GM18505 (cell line): ENCODE results near the gene HOXB4.

Experiments used
- ATAC-seq: cut with Tn5 transposase; IDR thresholded peaks from one replicate; pipeline ENCODE4 v1.9.1; 2021; ENCODE audit not compliant: unreplicated experiment
- POLR2A ChIP-seq: IDR thresholded peaks from 4 replicates; pipeline ENCODE4 v1.6.1; 2011; ENCODE audit warnings: borderline replicate concordance; ENCODE audit not compliant: insufficient read depth, insufficient read length; ENCODE audit errors: extremely low read depth

HOXB4 gene

GRCh38 chr17:48618256-48618896 is 40.2 kb upstream of the HOXB4 start:
- no peak for ATAC-seq
- TF ChIP-seq POLR2A = no peak

GRCh38 chr17:48617471-48618255 is 39.5 kb upstream of the HOXB4 start:
- ATAC-seq = no peak
- no peak for TF ChIP-seq POLR2A

GRCh38 chr17:48616717-48617470 is 38.7 kb upstream of the HOXB4 start:
- no peak for TF ChIP-seq POLR2A
- ATAC-seq = no peak

- no peak for ATAC-seq
Measured at GRCh38 chr17:48615963-48616716, 38.0 kb upstream of the HOXB4 start.

GRCh38 chr17:48615047-48615962 is 37.2 kb upstream of the HOXB4 start, which contains the start of gene HOXB8:
HOXB8 (minus strand) TSS chr17:48615292; CDS start chr17:48614704, 588 bp downstream.
- no peak for TF ChIP-seq POLR2A
- no peak for ATAC-seq

More at GRCh38 chr17:48615963-48616716, 38.0 kb upstream of the HOXB4 start:
- no peak for TF ChIP-seq POLR2A

- ATAC-seq = no peak
- no peak for TF ChIP-seq POLR2A
Measured at GRCh38 chr17:48613862-48614694, 35.9 kb upstream of the HOXB4 start.

- peak; percentile 42 for ATAC-seq
- no peak for TF ChIP-seq POLR2A
Measured at GRCh38 chr17:48612854-48613691, 34.9 kb upstream of the HOXB4 start.

- TF ChIP-seq POLR2A = no peak
- no peak for ATAC-seq
Measured at GRCh38 chr17:48612456-48612853, 34.3 kb upstream of the HOXB4 start.

GRCh38 chr17:48611681-48612455 is 33.7 kb upstream of the HOXB4 start:
- TF ChIP-seq POLR2A = no peak

GRCh38 chr17:48611213-48611612 is 33.1 kb upstream of the HOXB4 start:
- no peak for ATAC-seq
- TF ChIP-seq POLR2A = no peak

More at GRCh38 chr17:48611681-48612455, 33.7 kb upstream of the HOXB4 start:
- no peak for ATAC-seq
